ENCODE results near the gene TTC29. TPM values are rescaled to one million over a fixed set of nuclear protein-coding genes. Genes with fewer than 3 reads are reported as not detected.

The TTC29 gene
- total and polyA plus RNA-seq, 2 experiments from 2014 or later, result 0.52 to 0.60 TPM

- TF ChIP-seq ETS1 (IDR thresholded peaks at IDR 0.05) (no peak), POLR2AphosphoS5 (IDR thresholded peaks at IDR 0.05; ENCODE audit: low read depth) (no peak), CTCF (conservative IDR thresholded peaks at IDR 0.05; ENCODE audit: low read depth in 2 of 2) (no peak)
Observed at GRCh38 chr4:146932116-146932515, 13.5 kb downstream of the TTC29 start (continued).

GRCh38 chr4:146930673-146931072, 15.0 kb downstream of the TTC29 start:
- no peak for ATAC-seq
- Mint-ChIP-seq H3K27me3 (ENCODE audit: insufficient read depth, low read depth, poor library complexity) (no peaks in the 10 kb centered on the region), H3K4me1 (peaks cover 6% of the 10 kb centered on the region)

More at GRCh38 chr4:146930673-146931072, 15.0 kb downstream of the TTC29 start:
- no peak overlapping the region for H3K4me3 ChIP-seq
- no peaks in the 10 kb centered on the region for H3K36me3 ChIP-seq (ENCODE audit: insufficient read depth)
- no peaks in the 10 kb centered on the region for H3K4me1 ChIP-seq (ENCODE audit: insufficient read depth)
- no peaks in the 10 kb centered on the region for H3F3A ChIP-seq (replicated peaks; ENCODE audit: low read depth)
- H3K9me2 ChIP-seq (ENCODE audit: insufficient read depth), result peaks cover 6% of the 10 kb centered on the region; the same call in 1 of the 2 replicates
- no peak for DNase-seq (ENCODE audit: low spot score)
- H3K27ac Mint-ChIP-seq, result no peak overlapping the region
- no peak for TF ChIP-seq EZH2 (IDR thresholded peaks at IDR 0.05; ENCODE audit: low read depth, unreplicated experiment)
- TF ChIP-seq NANOG (IDR thresholded peaks at IDR 0.05; ENCODE audit: borderline replicate concordance), result no peak
- TF ChIP-seq EZH2phosphoT487 (IDR thresholded peaks at IDR 0.05; ENCODE audit: unreplicated experiment), result no peak
- no peak for TF ChIP-seq ZNF114 (CRISPR knock-in tag; IDR thresholded peaks at IDR 0.05)
- TF ChIP-seq CREB1 (CRISPR knock-in tag; IDR thresholded peaks at IDR 0.05; ENCODE audit: low read depth), result no peak
- no peak for TF ChIP-seq JUNB (IDR thresholded peaks at IDR 0.05; ENCODE audit: unreplicated experiment)
- no peak for TF ChIP-seq ZNF462 (CRISPR knock-in tag; IDR thresholded peaks at IDR 0.05)
- TF ChIP-seq STAT1 (IDR thresholded peaks at IDR 0.05; ENCODE audit: unreplicated experiment), result no peak
- no peak for TF ChIP-seq REST (IDR thresholded peaks at IDR 0.05; ENCODE audit: unreplicated experiment)
- TF ChIP-seq POLR2AphosphoS5 (IDR thresholded peaks at IDR 0.05; ENCODE audit: low read depth), result no peak
- TF ChIP-seq ZNF331 (CRISPR knock-in tag; IDR thresholded peaks at IDR 0.05; ENCODE audit: low read depth), result no peak
- no peaks in the 10 kb centered on the region for H3K36me3 Mint-ChIP-seq (ENCODE audit: low read depth)
- H3K9me3 Mint-ChIP-seq, result no peaks in the 10 kb centered on the region
- no peak overlapping the region for H2AFZ ChIP-seq
- no peak overlapping the region for H3K27ac ChIP-seq (ENCODE audit: low read depth)
- no peaks in the 10 kb centered on the region for H3K27me3 ChIP-seq (ENCODE audit: insufficient read depth)
- H3K4me3 Mint-ChIP-seq, result no peak overlapping the region
- no peaks in the 10 kb centered on the region for H4K20me1 ChIP-seq (replicated peaks; ENCODE audit: insufficient read depth)
- H3K79me2 ChIP-seq (replicated peaks; ENCODE audit: insufficient read depth), result no peaks in the 10 kb centered on the region
- H3K4me2 ChIP-seq, result no peak overlapping the region

Measured in GM23338 (cell line).